ENCODE results near the gene CREB5. TPM values are rescaled to one million over a fixed set of nuclear protein-coding genes. Genes with fewer than 3 reads are reported as not detected.

Gene CREB5
- polyA plus RNA-seq, 1 donor from 2014 or later: 3.7 TPM

GRCh38 chr7:28493477-28493876, 81.2 kb downstream of the CREB5 start:
- Histone ChIP-seq H2AFZ (ENCODE audit: low read depth, low read length) (no peak overlapping the region), H3K9me2 (ENCODE audit: insufficient read depth, low read length) (no peaks in the 10 kb centered on the region), H3K9ac (ENCODE audit: low read length) (no peak overlapping the region), H3K9me3 (ENCODE audit: low read length) (no peaks in the 10 kb centered on the region), H3K4me3 (ENCODE audit: low read length) (no peak overlapping the region), H4K20me1 (ENCODE audit: insufficient read depth) (no peaks in the 10 kb centered on the region), H3K27ac (ENCODE audit: low read length) (no peak overlapping the region), H3K27me3 (ENCODE audit: insufficient read depth, low read depth, low read length) (no peaks in the 10 kb centered on the region), H3K79me2 (replicated peaks; ENCODE audit: insufficient read depth, low read length) (no peaks in the 10 kb centered on the region), H3K36me3 (ENCODE audit: insufficient read depth, low read length) (no peaks in the 10 kb centered on the region), H3F3A (ENCODE audit: insufficient read depth, low read length, poor library complexity, severe bottlenecking) (no peaks in the 10 kb centered on the region), H3K4me2 (ENCODE audit: low read length) (no peak overlapping the region)
- TF ChIP-seq EP300 (conservative IDR thresholded peaks at IDR 0.05; ENCODE audit: poor library complexity, severe bottlenecking): no peak
- no peak for TF ChIP-seq SMC3 (conservative IDR thresholded peaks at IDR 0.05; ENCODE audit: poor library complexity)
- TF ChIP-seq REST (IDR thresholded peaks at IDR 0.05; ENCODE audit: borderline replicate concordance): no peak
- no peak for TF ChIP-seq RAD21 (conservative IDR thresholded peaks at IDR 0.05)
- TF ChIP-seq TAF1 (IDR thresholded peaks at IDR 0.05; ENCODE audit: low read depth): no peak
- TF ChIP-seq CTCF (IDR thresholded peaks at IDR 0.05; ENCODE audit: poor library complexity, severe bottlenecking): no peak
- TF ChIP-seq EZH2 (IDR thresholded peaks at IDR 0.05; ENCODE audit: borderline replicate concordance, insufficient read depth, low read length, poor library complexity, severe bottlenecking): no peak
- no peak for TF ChIP-seq POLR2AphosphoS5 (IDR thresholded peaks at IDR 0.05)
- TF ChIP-seq MXI1 (conservative IDR thresholded peaks at IDR 0.05; ENCODE audit: poor library complexity, severe bottlenecking): no peak

GRCh38 chr7:28497009-28497408, 84.7 kb downstream of the CREB5 start:
- no peak overlapping the region for H3K9ac ChIP-seq (ENCODE audit: low read length)
- H3K79me2 ChIP-seq (replicated peaks; ENCODE audit: insufficient read depth, low read length): no peaks in the 10 kb centered on the region
- no peak for TF ChIP-seq EZH2 (IDR thresholded peaks at IDR 0.05; ENCODE audit: borderline replicate concordance, insufficient read depth, low read length, poor library complexity, severe bottlenecking)
- no peak for TF ChIP-seq EP300 (conservative IDR thresholded peaks at IDR 0.05; ENCODE audit: poor library complexity, severe bottlenecking)
- TF ChIP-seq POLR2AphosphoS5 (IDR thresholded peaks at IDR 0.05): no peak
- TF ChIP-seq RAD21 (conservative IDR thresholded peaks at IDR 0.05): no peak
- TF ChIP-seq MXI1 (conservative IDR thresholded peaks at IDR 0.05; ENCODE audit: poor library complexity, severe bottlenecking): no peak
- TF ChIP-seq REST (IDR thresholded peaks at IDR 0.05; ENCODE audit: borderline replicate concordance): no peak
- no peak for TF ChIP-seq SMC3 (conservative IDR thresholded peaks at IDR 0.05; ENCODE audit: poor library complexity)
- TF ChIP-seq TAF1 (IDR thresholded peaks at IDR 0.05; ENCODE audit: low read depth): no peak
- TF ChIP-seq CTCF (IDR thresholded peaks at IDR 0.05; ENCODE audit: poor library complexity, severe bottlenecking): no peak
- H3F3A ChIP-seq (ENCODE audit: insufficient read depth, low read length, poor library complexity, severe bottlenecking): no peaks in the 10 kb centered on the region
- no peak overlapping the region for H3K4me2 ChIP-seq (ENCODE audit: low read length)
- H3K27ac ChIP-seq (ENCODE audit: low read length): no peak overlapping the region
- H3K9me2 ChIP-seq (ENCODE audit: insufficient read depth, low read length): no peaks in the 10 kb centered on the region
- no peak overlapping the region for H3K4me3 ChIP-seq (ENCODE audit: low read length)
- H3K36me3 ChIP-seq (ENCODE audit: insufficient read depth, low read length): no peaks in the 10 kb centered on the region
- H3K27me3 ChIP-seq (ENCODE audit: insufficient read depth, low read depth, low read length): no peaks in the 10 kb centered on the region
- H3K9me3 ChIP-seq (ENCODE audit: low read length): no peaks in the 10 kb centered on the region
- no peak overlapping the region for H2AFZ ChIP-seq (ENCODE audit: low read depth, low read length)
- no peaks in the 10 kb centered on the region for H4K20me1 ChIP-seq (ENCODE audit: insufficient read depth)
